Activated naive CD8-positive, alpha-beta T cell (primary cell): ENCODE data around the gene PCDH9.

Experiments
- H3K27ac Mint-ChIP-seq: one replicate; pipeline ENCODE4 v1.8.0; 2021; ENCODE audit warnings: mixed read lengths
- H3K27me3 Mint-ChIP-seq: one replicate; pipeline ENCODE4 v1.8.0; 2021; ENCODE audit warnings: mixed read lengths
- H3K36me3 Mint-ChIP-seq: one replicate; pipeline ENCODE4 v1.8.0; 2021; ENCODE audit warnings: mixed read lengths
- H3K4me1 Mint-ChIP-seq: one replicate; pipeline ENCODE4 v1.8.0; 2021; ENCODE audit warnings: low read depth, mixed read lengths
- H3K4me3 Mint-ChIP-seq: one replicate; pipeline ENCODE4 v1.8.0; 2021; ENCODE audit warnings: mild to moderate bottlenecking, mixed read lengths
- H3K9me3 Mint-ChIP-seq: one replicate; pipeline ENCODE4 v1.8.0; 2021; ENCODE audit warnings: low read depth, mixed read lengths

PCDH9 gene

DNA sequence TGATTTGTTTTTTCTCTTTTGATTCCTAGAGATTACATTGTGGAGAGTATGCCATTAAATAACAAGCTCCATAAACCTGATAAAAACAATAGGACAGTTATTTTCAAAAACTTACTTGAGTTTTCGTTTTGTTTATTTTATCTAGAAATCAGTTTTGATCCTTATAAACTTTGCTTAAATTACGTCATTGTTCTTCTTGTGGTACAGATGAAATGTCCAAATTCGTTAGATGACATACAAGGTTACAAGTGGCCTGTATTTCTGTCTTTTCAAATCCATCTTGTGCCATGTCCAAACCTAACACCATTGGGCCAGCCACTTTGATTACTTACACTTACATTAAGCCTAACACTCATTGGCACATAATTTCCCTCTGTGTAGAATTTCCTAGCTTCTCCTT lies 372.0 kb downstream of the PCDH9 start:
- H3K36me3 Mint-ChIP-seq: no peaks in the 10 kb centered on the region
- no peak overlapping the region for H3K27ac Mint-ChIP-seq
- no peaks in the 10 kb centered on the region for H3K4me1 Mint-ChIP-seq
- no peak overlapping the region for H3K4me3 Mint-ChIP-seq
- H3K9me3 Mint-ChIP-seq: peaks cover 3% of the 10 kb centered on the region
- H3K27me3 Mint-ChIP-seq: no peaks in the 10 kb centered on the region

DNA sequence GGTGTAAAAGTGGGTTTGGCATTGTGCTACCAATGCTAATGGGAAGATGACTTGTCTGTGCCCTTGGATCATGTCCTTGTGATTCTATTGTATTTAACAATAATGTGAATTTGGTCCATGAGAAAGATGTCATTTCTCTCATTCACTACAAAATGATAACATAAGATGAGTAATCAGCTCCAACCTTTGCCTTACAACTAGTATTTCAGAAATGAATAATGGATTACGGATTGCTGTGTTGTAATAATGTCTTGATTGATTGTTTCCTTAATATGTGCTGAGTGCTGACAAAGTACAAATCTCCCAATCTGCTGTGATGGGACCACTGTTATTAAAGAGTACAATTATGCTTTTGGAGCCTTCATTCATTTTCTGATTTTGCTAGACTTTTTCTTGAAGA lies 375.0 kb downstream of the PCDH9 start:
- Mint-ChIP-seq H3K36me3 (no peaks in the 10 kb centered on the region), H3K4me1 (no peaks in the 10 kb centered on the region), H3K9me3 (peaks cover 3% of the 10 kb centered on the region), H3K4me3 (no peak overlapping the region), H3K27me3 (no peaks in the 10 kb centered on the region), H3K27ac (no peak overlapping the region)

DNA sequence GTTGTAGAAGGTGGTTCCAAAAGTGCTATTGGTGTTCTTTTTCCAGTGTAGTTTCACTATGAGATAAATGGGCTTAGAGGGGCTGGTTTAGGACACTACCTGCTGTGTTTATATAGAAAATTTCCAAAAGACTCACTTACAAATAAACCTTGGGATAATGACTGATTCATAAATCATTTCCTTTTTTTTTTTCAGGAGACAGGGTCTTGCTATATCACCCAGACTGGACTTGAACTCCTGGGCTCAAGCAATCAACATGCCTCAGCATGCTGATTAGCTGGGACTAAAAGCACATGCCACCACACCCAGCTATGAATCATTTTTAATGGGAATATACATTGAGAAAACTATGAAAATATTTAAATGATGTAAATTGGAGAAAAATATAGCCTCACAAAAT lies 376.6 kb downstream of the PCDH9 start:
- Mint-ChIP-seq H3K27me3 (no peaks in the 10 kb centered on the region), H3K4me3 (no peak overlapping the region), H3K9me3 (peaks cover 3% of the 10 kb centered on the region), H3K36me3 (no peaks in the 10 kb centered on the region), H3K4me1 (no peaks in the 10 kb centered on the region), H3K27ac (no peak overlapping the region)

DNA sequence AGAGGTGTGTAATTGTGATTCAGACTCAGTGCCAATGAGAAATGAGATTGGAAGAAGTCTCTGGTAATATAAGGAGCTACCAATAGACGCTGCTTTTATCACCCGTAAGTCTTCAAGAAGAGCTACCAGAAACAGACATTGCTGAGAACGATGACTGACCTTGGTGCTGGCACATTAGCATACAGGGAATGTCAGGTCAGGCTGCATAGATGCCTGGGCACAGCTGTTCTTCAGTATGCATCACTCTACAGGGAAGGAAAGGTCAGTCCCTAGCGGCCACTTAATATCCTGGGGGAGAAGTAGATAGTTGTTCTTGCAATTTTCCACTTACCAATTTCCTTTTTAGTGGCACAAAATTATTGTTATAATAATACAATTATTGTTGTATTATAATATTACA lies 380.4 kb downstream of the PCDH9 start:
- no peak overlapping the region for H3K27ac Mint-ChIP-seq
- H3K9me3 Mint-ChIP-seq: peaks cover 3% of the 10 kb centered on the region
- no peaks in the 10 kb centered on the region for H3K27me3 Mint-ChIP-seq
- no peaks in the 10 kb centered on the region for H3K36me3 Mint-ChIP-seq
- H3K4me1 Mint-ChIP-seq: no peaks in the 10 kb centered on the region
- no peak overlapping the region for H3K4me3 Mint-ChIP-seq

DNA sequence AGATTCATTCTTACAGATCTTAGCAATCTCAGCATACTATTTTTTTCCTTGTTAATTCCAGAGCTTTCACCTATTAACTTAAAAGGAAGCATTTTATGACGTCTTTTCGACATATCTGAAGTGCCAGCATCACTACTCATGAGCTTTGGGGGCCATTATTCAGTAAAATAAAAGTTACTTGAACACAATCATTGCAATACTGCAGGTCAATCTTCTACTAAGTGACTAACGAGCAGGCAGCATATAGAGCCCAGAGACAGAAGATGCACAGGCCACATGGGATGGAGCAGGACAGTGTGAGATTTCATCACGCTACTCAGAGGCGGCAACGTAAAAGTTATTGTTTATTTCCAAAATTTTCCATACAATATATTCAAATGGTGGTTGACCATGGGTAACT lies 382.6 kb downstream of the PCDH9 start:
- no peaks in the 10 kb centered on the region for H3K27me3 Mint-ChIP-seq
- no peak overlapping the region for H3K27ac Mint-ChIP-seq
- no peaks in the 10 kb centered on the region for H3K36me3 Mint-ChIP-seq
- H3K4me3 Mint-ChIP-seq: no peak overlapping the region
- H3K4me1 Mint-ChIP-seq: no peaks in the 10 kb centered on the region
- peaks cover 3% of the 10 kb centered on the region for H3K9me3 Mint-ChIP-seq

DNA sequence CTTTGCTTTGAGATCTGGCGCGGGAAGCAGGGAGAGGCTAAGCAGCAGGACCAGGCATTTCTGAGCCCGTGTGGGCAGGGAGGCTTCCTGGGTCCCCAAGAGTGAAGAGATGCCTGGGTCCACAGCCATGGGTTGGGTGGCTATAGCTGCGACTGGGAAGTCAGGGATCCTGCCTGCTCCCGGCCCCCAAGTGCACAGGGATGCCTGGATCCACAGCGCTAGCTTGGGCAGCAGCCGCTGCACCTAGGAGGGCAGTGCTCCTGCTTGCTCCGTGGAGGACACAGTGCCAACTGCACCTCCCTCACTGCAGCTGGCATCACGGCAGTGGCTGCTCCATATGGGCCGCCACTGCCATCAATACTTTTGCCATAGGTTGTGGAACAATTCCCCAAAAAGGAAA lies 384.7 kb downstream of the PCDH9 start:
- Mint-ChIP-seq H3K4me1 (no peaks in the 10 kb centered on the region), H3K36me3 (no peaks in the 10 kb centered on the region), H3K4me3 (no peak overlapping the region), H3K27ac (no peak overlapping the region), H3K9me3 (peaks cover 3% of the 10 kb centered on the region), H3K27me3 (no peaks in the 10 kb centered on the region)

DNA sequence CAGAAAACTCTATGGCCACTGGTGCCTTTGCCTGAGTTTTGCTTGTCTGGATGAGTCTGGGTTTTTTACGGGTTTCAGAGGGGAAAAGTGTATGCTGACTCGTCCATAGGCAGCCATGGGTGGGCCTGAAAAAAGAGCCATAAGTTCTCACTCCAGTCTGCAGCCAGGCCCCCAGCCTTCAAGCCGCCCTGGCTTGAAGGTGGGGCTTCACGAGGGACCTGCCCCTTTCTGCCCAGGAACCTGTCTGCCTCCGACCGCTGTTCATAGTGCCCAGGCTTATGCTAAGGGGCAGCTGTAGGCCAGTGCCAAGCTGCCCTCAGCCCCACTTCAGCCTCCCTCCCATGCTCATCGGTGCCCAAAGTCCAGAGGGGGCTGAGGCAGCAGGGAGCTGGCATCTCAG lies 385.2 kb downstream of the PCDH9 start:
- Mint-ChIP-seq H3K9me3 (peaks cover 3% of the 10 kb centered on the region), H3K27ac (no peak overlapping the region), H3K36me3 (no peaks in the 10 kb centered on the region), H3K4me1 (no peaks in the 10 kb centered on the region), H3K4me3 (no peak overlapping the region), H3K27me3 (no peaks in the 10 kb centered on the region)

DNA sequence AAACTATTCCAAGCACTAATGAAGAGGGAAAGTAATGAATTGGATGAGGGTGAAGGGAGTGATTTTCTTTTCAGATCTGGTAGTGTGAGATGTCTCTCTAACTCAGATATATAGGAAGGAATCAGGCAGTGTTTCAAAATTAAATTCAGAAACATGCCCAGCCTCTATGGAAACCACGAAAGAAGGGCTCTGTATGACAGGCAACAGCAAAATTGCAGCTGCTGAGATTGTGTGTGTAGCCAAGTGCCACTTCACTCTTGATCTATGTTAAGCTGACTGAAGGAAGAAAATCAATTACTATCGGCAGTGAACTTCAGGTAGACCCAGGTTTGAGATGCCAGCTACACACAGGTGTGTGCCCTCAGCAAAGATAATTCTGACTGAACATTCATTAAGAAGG lies 387.4 kb downstream of the PCDH9 start:
- Mint-ChIP-seq H3K9me3 (no peaks in the 10 kb centered on the region), H3K36me3 (no peaks in the 10 kb centered on the region), H3K27ac (no peak overlapping the region), H3K4me3 (no peak overlapping the region), H3K4me1 (no peaks in the 10 kb centered on the region), H3K27me3 (no peaks in the 10 kb centered on the region)

DNA sequence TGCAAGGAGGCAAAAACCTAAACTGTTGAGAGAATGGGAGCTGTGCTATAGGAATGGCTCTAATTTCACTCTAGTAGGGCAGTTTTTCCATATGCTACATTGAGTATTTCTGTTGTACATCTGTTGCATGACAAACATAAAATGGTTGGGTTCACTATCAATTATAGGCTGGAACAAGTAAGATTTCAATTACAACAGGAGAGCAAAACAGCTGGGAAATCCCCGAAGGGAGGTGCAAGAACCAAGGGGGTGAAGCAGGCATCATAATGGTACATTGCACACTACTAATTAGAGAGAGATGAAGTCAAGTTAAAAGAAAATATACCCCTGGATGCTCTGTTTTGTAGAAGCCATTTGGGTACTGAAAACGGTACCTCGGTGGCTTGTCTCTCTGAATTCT lies 389.5 kb downstream of the PCDH9 start:
- Mint-ChIP-seq H3K27ac (no peak overlapping the region), H3K4me1 (no peaks in the 10 kb centered on the region), H3K36me3 (no peaks in the 10 kb centered on the region), H3K4me3 (no peak overlapping the region), H3K27me3 (no peaks in the 10 kb centered on the region), H3K9me3 (no peaks in the 10 kb centered on the region)

DNA sequence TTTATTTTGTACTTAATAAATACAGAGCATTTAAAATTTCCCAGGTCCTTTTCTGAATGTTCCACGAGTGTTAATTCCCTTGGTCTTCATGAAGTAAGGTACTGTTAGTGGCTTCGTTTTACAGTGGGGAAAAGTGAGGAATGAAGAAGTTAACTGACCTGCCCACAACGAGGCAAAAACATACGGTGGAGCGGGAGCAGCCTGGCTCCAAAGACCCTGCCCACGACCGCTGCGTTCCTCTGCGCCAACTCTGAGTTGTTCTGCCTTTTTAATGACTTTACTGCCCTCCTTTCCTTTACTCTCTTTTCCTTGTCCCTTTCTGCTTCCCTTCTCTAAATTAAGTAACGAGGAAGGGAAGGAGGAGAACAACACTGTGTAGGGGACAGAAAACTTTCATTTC lies 392.9 kb downstream of the PCDH9 start:
- Mint-ChIP-seq H3K27ac (no peak overlapping the region), H3K4me3 (no peak overlapping the region), H3K4me1 (no peaks in the 10 kb centered on the region), H3K27me3 (no peaks in the 10 kb centered on the region), H3K36me3 (no peaks in the 10 kb centered on the region), H3K9me3 (no peaks in the 10 kb centered on the region)

DNA sequence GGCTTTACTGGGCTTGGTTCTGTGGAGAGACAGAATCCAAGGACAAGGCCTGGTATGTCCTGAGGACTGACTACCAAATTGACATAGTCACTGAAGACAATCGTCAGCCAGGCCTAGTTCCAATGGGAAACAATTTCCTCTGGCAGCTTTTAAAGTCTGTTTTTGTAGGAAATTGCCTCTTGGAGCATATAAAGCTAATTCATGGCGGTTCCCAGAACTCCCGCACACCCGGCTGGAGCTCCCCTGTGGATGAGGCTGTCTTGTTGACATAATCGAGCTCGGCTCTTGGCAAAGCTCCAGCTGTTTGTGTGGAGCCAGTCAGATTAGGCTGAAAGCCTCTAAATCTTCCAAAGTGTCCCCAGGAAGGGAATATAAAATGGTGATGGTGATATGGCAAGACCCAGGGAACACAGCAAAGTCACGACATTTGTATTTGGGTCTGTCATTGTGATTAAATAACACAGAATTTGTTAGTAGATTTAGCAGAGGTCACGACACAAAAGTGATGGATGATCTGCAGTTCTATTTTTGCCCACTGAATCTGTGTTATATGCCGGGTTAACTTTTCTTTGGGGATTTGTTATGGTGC lies 395.0 kb downstream of the PCDH9 start:
- Mint-ChIP-seq H3K27ac (no peak overlapping the region), H3K4me1 (no peaks in the 10 kb centered on the region), H3K4me3 (no peak overlapping the region), H3K36me3 (no peaks in the 10 kb centered on the region), H3K9me3 (no peaks in the 10 kb centered on the region), H3K27me3 (no peaks in the 10 kb centered on the region)

DNA sequence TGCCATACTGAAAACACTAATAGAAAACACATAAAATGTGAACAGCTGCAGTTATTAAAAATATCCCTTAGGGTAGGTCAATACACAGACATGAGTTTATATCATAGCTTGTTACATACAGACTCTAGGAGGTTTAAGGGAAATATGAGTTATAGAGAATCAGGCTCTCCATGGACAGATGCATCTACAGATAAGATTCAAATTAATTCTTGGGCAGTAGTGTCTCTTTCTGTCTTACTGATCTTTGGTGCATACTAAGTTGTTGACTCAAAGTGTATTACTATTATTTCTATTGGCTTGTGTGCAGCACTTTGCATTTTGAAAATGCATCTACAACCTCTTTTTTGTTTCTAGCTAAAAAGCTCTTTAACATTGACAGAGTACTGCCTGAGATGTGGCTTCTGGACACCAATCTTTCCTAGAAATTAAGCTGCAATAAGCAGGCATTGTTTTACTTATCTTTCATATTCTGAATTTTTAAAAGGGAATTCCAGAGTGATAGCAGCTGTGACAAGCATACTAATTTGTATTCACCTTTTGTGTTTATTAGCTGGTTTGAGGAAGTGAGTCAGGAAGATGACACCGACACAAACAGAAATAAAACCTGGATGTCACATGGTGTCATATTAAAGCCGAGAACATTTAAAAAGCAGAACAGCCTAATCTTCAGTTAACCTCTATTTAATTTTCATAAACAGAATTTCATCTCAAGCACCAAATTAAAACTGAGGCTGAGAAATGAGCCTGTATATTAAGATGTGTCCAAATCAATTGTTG lies 399.0 kb downstream of the PCDH9 start:
- no peaks in the 10 kb centered on the region for H3K9me3 Mint-ChIP-seq
- no peaks in the 10 kb centered on the region for H3K4me1 Mint-ChIP-seq
- H3K27ac Mint-ChIP-seq: no peak overlapping the region
- no peaks in the 10 kb centered on the region for H3K36me3 Mint-ChIP-seq
- H3K4me3 Mint-ChIP-seq: no peak overlapping the region
- H3K27me3 Mint-ChIP-seq: no peaks in the 10 kb centered on the region

DNA sequence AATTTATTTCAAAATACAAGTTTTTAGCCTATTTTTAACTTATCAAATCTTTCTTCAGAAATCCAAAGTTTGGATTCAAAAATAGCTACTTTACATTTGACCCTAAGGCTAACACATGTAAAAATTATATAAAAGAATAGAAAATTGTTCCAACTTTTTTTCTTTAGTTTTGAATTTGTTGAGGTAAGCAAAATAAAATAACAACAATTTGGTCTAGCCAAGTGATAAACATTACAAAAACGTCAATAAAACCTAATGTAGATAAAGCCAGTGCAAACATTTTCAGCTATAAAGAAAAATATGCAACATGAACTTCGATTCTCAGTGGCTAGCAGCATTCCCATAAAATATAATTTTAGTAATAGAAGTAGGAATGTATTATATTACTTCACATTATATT lies 400.3 kb downstream of the PCDH9 start:
- no peak overlapping the region for H3K27ac Mint-ChIP-seq

DNA sequence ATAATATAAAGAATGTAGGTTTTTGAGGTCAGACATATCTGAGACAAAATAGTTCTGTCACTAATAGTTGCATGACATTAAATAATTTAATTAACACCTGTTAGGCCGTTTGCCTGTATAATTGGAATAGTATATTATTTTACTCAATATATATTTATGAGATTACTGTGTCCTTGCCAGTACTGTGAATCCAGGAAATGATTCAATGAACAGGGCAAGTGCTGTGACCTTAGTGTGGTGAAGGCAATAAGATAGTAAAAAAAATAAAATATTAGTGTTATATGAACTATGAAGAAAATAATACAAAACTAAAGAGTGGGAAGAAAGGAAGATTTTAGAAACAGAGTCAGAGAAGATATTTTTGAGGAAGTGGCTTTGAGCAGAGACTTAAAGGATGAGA lies 403.7 kb downstream of the PCDH9 start:
- H3K9me3 Mint-ChIP-seq: no peaks in the 10 kb centered on the region
- H3K27ac Mint-ChIP-seq: no peak overlapping the region
- no peak overlapping the region for H3K4me3 Mint-ChIP-seq
- no peaks in the 10 kb centered on the region for H3K27me3 Mint-ChIP-seq
- H3K36me3 Mint-ChIP-seq: no peaks in the 10 kb centered on the region
- no peaks in the 10 kb centered on the region for H3K4me1 Mint-ChIP-seq

More for the DNA sequence above, 400.3 kb downstream of the PCDH9 start:
- Mint-ChIP-seq H3K4me1 (no peaks in the 10 kb centered on the region), H3K27me3 (no peaks in the 10 kb centered on the region), H3K9me3 (no peaks in the 10 kb centered on the region), H3K36me3 (no peaks in the 10 kb centered on the region), H3K4me3 (no peak overlapping the region)

DNA sequence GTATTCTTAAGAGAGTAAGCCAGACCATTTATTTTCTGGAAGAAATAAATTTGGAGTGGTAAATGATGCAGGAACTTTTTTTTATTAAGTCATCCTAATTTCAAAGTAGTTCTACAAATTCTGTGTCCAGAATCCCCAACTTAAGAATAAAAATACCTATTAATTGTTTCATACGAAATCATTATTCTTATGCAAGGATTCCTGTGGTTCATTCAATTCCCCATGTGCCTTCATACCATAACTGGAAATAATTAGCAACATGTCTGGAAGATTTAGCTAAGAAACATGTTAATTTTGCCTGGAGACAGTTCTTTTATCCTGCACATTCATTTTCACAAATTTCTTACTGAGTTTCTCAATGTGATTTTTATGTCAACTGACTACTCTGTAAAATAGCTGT lies 408.6 kb downstream of the PCDH9 start:
- H3K27ac Mint-ChIP-seq: no peak overlapping the region
- H3K36me3 Mint-ChIP-seq: no peaks in the 10 kb centered on the region
- no peaks in the 10 kb centered on the region for H3K4me1 Mint-ChIP-seq
- no peaks in the 10 kb centered on the region for H3K9me3 Mint-ChIP-seq
- H3K4me3 Mint-ChIP-seq: no peak overlapping the region
- H3K27me3 Mint-ChIP-seq: no peaks in the 10 kb centered on the region

DNA sequence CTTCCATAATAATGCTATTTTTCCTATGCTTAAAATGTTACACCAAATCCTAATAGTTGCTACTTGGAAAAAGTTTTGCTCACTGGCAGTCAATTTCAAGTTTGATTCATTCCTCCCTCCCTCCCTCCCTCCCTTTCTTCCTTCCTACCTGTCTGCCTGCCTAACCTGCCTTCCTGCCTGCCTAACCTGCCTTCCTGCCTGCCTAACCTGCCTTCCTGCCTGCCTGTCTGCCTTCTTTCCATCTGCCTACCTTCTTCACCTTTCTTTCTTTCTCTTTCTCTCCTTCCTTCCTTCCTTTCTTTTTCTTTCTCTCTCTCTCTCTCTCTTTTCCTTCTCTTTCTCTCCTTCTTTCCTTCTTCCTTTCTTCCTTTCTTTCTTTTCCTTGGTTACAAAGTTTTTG lies 418.7 kb downstream of the PCDH9 start:
- no peaks in the 10 kb centered on the region for H3K9me3 Mint-ChIP-seq
- H3K4me3 Mint-ChIP-seq: no peak overlapping the region
- H3K4me1 Mint-ChIP-seq: no peaks in the 10 kb centered on the region
- H3K27ac Mint-ChIP-seq: no peak overlapping the region
- H3K27me3 Mint-ChIP-seq: no peaks in the 10 kb centered on the region
- H3K36me3 Mint-ChIP-seq: no peaks in the 10 kb centered on the region
